Stimulated activated CD4-positive, alpha-beta T cell treated with anti-CD3 and anti-CD28 coated beads, Interleukin-1b, Interleukin-23, amount 100 ng/mL, for 24 hours (primary cell): ENCODE results near the gene ERP29.
A peak's percentile ranks its signal among the peaks of the same experiment; 100 is the strongest.
"Not testable (repeated sequence)": the region's sequence is repeated elsewhere in the genome, so short reads cannot be mapped to it uniquely, and the experiment has no call there.

Experiments
- DNase-seq, 4 experiments: peaks; one replicate each; pipeline ENCODE4 v3.0.0-alpha.2; 2020; ENCODE audit warnings: low read depth in 4 of 4, low spot score in 1 of 4

The ERP29 gene

GRCh38 chr12:112001576-112001975, 11.7 kb upstream of the ERP29 start:
- DNase-seq, result no peak

GRCh38 chr12:112004041-112004440, 9.2 kb upstream of the ERP29 start:
- DNase-seq, result no peak

GRCh38 chr12:112005419-112006395, 7.5 kb upstream of the ERP29 start:
- DNase-seq, result no peak

- no peak for DNase-seq
Measured at GRCh38 chr12:112007945-112008344, 5.3 kb upstream of the ERP29 start.

GRCh38 chr12:112008918-112009317, 4.3 kb upstream of the ERP29 start:
- no peak for DNase-seq

- not testable (repeated sequence) for DNase-seq
Measured at GRCh38 chr12:112009596-112009995, 3.6 kb upstream of the ERP29 start.

- DNase-seq, result no peak
Measured at GRCh38 chr12:112010415-112011344, 2.5 kb upstream of the ERP29 start.

- no peak for DNase-seq
Measured at GRCh38 chr12:112011685-112012084, 1.5 kb upstream of the ERP29 start.

- peak; percentile 25 to 57 (median 39) for DNase-seq
Measured at GRCh38 chr12:112013601-112014402, 576 bp downstream of the ERP29 start.

- no peak for DNase-seq
Measured at GRCh38 chr12:112015938-112016337, 2.7 kb downstream of the ERP29 start.

- DNase-seq, result no peak
Measured at GRCh38 chr12:112017041-112017440, 3.8 kb downstream of the ERP29 start.

GRCh38 chr12:112018571-112019237, 5.5 kb downstream of the ERP29 start:
- no peak for DNase-seq

- no peak for DNase-seq
Measured at GRCh38 chr12:112020947-112021457, 7.8 kb downstream of the ERP29 start.

GRCh38 chr12:112022241-112023016, 9.2 kb downstream of the ERP29 start:
- DNase-seq, result no peak

GRCh38 chr12:112023759-112024396, 10.7 kb downstream of the ERP29 start:
- no peak for DNase-seq

GRCh38 chr12:112025808-112026375, 12.7 kb downstream of the ERP29 start:
- no peak for DNase-seq

- no peak for DNase-seq
Measured at GRCh38 chr12:112029301-112029700, 16.1 kb downstream of the ERP29 start.

GRCh38 chr12:112031472-112031871, 18.2 kb downstream of the ERP29 start:
- no peak for DNase-seq

- no peak for DNase-seq
Measured at GRCh38 chr12:112032292-112032691, 19.1 kb downstream of the ERP29 start.
